ENCODE measurements around the gene GPR142. TPM values are rescaled to one million over a fixed set of nuclear protein-coding genes. Genes with fewer than 3 reads are reported as not detected.

The GPR142 gene
- total and polyA plus RNA-seq, 2 experiments from 2014 or later = not detected

DNA sequence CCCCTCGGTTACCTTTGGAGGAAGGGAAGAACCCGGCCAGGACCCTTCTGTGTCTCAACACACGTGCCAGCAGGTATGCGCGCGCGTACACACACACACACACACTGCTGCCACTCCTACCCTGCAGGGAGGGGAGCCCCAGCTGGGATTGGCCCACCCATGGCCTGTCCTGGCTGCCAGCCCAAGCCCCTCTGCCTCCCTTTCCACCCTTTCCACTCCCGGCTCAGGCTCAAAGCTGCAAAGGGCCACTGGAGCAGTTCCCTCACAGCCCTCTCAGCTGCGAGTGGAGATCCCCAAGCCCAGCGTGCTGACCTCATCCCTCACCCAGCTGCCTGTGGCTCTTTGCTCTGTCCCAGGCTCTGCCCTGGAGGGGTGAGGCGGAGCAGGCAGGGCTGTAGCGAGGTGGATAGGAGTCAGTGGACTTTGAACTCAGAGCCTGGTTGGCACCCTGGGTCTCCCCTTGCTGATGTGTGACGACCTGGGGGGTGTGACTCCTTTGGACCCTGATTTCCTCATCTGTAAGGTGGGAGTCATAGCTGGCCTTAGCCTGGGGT lies 26.8 kb upstream of the GPR142 start:
- no peak for TF ChIP-seq EZH2 (IDR thresholded peaks at IDR 0.05; ENCODE audit: insufficient read depth, poor library complexity, severe bottlenecking)
- TF ChIP-seq EZH2phosphoT487 (IDR thresholded peaks at IDR 0.05; ENCODE audit: insufficient read depth, low read depth) = no peak
- no peaks in the 10 kb centered on the region for H3K79me2 ChIP-seq (ENCODE audit: insufficient read depth)
- H3K4me2 ChIP-seq (ENCODE audit: unreplicated experiment) = no peak overlapping the region
- no peaks in the 10 kb centered on the region for H3K36me3 ChIP-seq (ENCODE audit: low read depth)
- H3K27me3 ChIP-seq (replicated peaks; ENCODE audit: insufficient read depth) = peaks cover 6% of the 10 kb centered on the region
- no peak overlapping the region for H3K4me3 ChIP-seq
- in situ Hi-C loops (cut with MboI) = no loop called here
- H3K9me2 ChIP-seq (ENCODE audit: insufficient read depth) = no peaks in the 10 kb centered on the region
- DNase-seq = no peak
- H3K9ac ChIP-seq = no peak overlapping the region
- H3K27ac ChIP-seq = no peak overlapping the region
- H3K4me1 ChIP-seq (ENCODE audit: insufficient read depth) = no peaks in the 10 kb centered on the region
- H4K20me1 ChIP-seq (ENCODE audit: insufficient read depth) = no peaks in the 10 kb centered on the region
- no peaks in the 10 kb centered on the region for H3K9me3 ChIP-seq (ENCODE audit: low read depth)
- WGBS, 2 experiments (ENCODE audit: low coverage in 1 of 2, low lambda C conversion rate in 2 of 2, missing lambda C conversion rate in 2 of 2) = 20 to 30% methylated on average over 9 to 13 of the region's 13 CpGs
- no peak overlapping the region for H2AFZ ChIP-seq
- no peaks in the 10 kb centered on the region for H3F3A ChIP-seq (ENCODE audit: insufficient read depth)

DNA sequence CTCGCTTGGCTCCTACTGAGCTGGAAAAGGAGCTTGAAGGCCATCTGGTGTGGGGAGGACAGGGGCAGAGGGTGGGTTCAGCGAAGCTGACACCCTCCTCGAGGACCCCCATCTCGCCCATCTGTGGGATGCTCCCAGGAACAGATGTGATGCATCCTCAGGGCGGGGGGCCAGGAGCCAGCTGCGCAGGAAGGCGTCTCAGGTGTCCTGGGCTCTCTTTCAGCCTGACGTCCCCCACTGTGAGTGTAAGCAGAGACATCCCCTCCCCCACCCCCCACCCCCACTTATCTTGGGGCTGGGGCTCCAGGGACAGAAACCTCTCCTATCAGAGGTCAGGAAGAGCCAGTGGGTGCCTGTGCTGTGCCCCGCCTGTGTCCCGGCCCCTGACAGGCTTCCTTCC lies 25.1 kb upstream of the GPR142 start:
- in situ Hi-C loops (cut with MboI) = no loop called here
- WGBS, 2 experiments (ENCODE audit: low coverage in 1 of 2, low lambda C conversion rate in 2 of 2, missing lambda C conversion rate in 2 of 2) = 34 to 37% methylated on average over 7 to 10 of the region's 10 CpGs
- H3K4me3 ChIP-seq = no peak overlapping the region
- H3K4me1 ChIP-seq (ENCODE audit: insufficient read depth) = no peaks in the 10 kb centered on the region
- H3K36me3 ChIP-seq (ENCODE audit: low read depth) = no peaks in the 10 kb centered on the region
- DNase-seq = no peak
- no peak overlapping the region for H3K9ac ChIP-seq
- H3K27ac ChIP-seq = no peak overlapping the region
- H3K27me3 ChIP-seq (replicated peaks; ENCODE audit: insufficient read depth) = peaks cover 6% of the 10 kb centered on the region
- no peaks in the 10 kb centered on the region for H4K20me1 ChIP-seq (ENCODE audit: insufficient read depth)
- no peaks in the 10 kb centered on the region for H3K9me3 ChIP-seq (ENCODE audit: low read depth)
- no peak overlapping the region for H2AFZ ChIP-seq
- H3K9me2 ChIP-seq (ENCODE audit: insufficient read depth) = no peaks in the 10 kb centered on the region
- no peak overlapping the region for H3K4me2 ChIP-seq (ENCODE audit: unreplicated experiment)
- TF ChIP-seq EZH2phosphoT487 (IDR thresholded peaks at IDR 0.05; ENCODE audit: insufficient read depth, low read depth) (no peak), EZH2 (IDR thresholded peaks at IDR 0.05; ENCODE audit: insufficient read depth, poor library complexity, severe bottlenecking) (no peak)
- no peaks in the 10 kb centered on the region for H3K79me2 ChIP-seq (ENCODE audit: insufficient read depth)
- no peaks in the 10 kb centered on the region for H3F3A ChIP-seq (ENCODE audit: insufficient read depth)

DNA sequence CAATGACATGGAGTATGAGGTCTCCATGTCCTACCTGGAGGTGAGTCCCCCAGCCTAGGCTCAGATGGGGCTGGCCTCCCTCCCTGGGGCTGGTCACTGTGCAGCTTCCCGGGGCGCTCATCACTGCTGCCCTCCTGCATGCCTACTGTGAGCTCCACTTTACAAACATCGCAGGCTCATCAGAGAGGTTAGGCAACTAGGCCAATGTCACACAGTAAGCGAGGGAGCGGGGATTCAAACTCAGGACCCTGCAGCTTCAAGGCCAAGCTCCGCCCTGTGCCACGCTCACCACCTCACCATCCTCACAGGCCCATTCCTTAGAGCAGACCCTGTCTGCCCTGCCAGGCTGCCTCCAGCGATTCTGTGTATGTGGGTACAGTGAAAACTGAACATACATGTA lies 24.2 kb upstream of the GPR142 start:
- Histone ChIP-seq H2AFZ (no peak overlapping the region), H3K9me2 (ENCODE audit: insufficient read depth) (no peaks in the 10 kb centered on the region), H3K79me2 (ENCODE audit: insufficient read depth) (no peaks in the 10 kb centered on the region), H3K4me2 (ENCODE audit: unreplicated experiment) (no peak overlapping the region), H3K27ac (no peak overlapping the region), H4K20me1 (ENCODE audit: insufficient read depth) (no peaks in the 10 kb centered on the region), H3F3A (ENCODE audit: insufficient read depth) (no peaks in the 10 kb centered on the region), H3K9me3 (ENCODE audit: low read depth) (no peaks in the 10 kb centered on the region), H3K36me3 (ENCODE audit: low read depth) (no peaks in the 10 kb centered on the region), H3K4me1 (ENCODE audit: insufficient read depth) (no peaks in the 10 kb centered on the region), H3K4me3 (no peak overlapping the region), H3K27me3 (replicated peaks; ENCODE audit: insufficient read depth) (no peaks in the 10 kb centered on the region; the same call in none of the 2 replicates), H3K9ac (no peak overlapping the region)
- TF ChIP-seq EZH2phosphoT487 (IDR thresholded peaks at IDR 0.05; ENCODE audit: insufficient read depth, low read depth) = no peak
- no peak for TF ChIP-seq EZH2 (IDR thresholded peaks at IDR 0.05; ENCODE audit: insufficient read depth, poor library complexity, severe bottlenecking)
- in situ Hi-C loops (cut with MboI) = no loop called here
- DNase-seq = no peak
- WGBS, 2 experiments (ENCODE audit: low coverage in 1 of 2, low lambda C conversion rate in 2 of 2, missing lambda C conversion rate in 2 of 2) = 72 to 74% methylated on average over 8 of the region's 8 CpGs

DNA sequence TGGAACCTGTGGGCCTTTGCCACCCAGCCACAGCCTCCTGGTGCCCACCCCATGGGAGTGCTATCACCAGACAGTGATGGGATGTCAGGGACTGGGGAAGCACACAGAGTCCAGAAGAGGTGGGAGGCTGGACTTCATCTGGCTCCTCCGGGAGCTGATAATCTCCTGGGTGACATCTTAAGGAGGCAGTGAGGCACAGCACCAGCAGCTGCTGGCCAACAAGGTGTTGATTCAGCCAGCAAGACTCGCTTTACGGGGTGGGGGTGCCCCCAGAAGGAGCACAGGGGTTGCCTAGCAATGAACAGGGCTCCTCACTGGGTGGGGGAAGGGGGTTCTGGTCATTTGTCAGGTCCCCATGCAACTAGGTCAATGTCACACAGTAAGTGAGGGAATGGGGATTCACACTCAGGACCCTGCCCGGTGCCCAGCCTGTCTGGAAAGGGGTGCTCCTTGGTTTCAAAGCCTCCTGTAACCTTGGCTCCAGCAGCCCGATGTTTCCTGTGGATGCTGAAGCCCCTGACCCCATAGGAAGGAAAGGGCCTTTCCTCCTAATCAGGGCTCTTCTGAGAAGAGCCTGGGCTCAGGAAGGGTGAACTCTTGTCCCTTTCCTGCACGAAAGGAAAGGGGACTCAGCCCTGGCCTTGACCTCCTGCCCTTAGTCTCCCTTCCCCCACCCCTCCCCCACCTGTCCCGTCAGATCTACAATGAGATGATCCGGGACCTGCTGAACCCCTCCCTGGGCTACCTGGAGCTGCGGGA lies 23.6 kb upstream of the GPR142 start:
- Histone ChIP-seq H3F3A (ENCODE audit: insufficient read depth) (no peaks in the 10 kb centered on the region), H3K27ac (no peak overlapping the region), H3K9me3 (ENCODE audit: low read depth) (no peaks in the 10 kb centered on the region), H3K9ac (no peak overlapping the region), H3K4me2 (ENCODE audit: unreplicated experiment) (no peak overlapping the region), H4K20me1 (ENCODE audit: insufficient read depth) (no peaks in the 10 kb centered on the region), H2AFZ (no peak overlapping the region), H3K79me2 (ENCODE audit: insufficient read depth) (no peaks in the 10 kb centered on the region), H3K4me3 (no peak overlapping the region), H3K9me2 (ENCODE audit: insufficient read depth) (no peaks in the 10 kb centered on the region), H3K27me3 (replicated peaks; ENCODE audit: insufficient read depth) (no peaks in the 10 kb centered on the region; the same call in none of the 2 replicates), H3K36me3 (ENCODE audit: low read depth) (no peaks in the 10 kb centered on the region), H3K4me1 (ENCODE audit: insufficient read depth) (no peaks in the 10 kb centered on the region)
- no peak for DNase-seq
- 18 to 20% methylated on average over 7 to 9 of the region's 9 CpGs for WGBS, 2 experiments (ENCODE audit: low coverage in 1 of 2, low lambda C conversion rate in 2 of 2, missing lambda C conversion rate in 2 of 2)
- TF ChIP-seq EZH2phosphoT487 (IDR thresholded peaks at IDR 0.05; ENCODE audit: insufficient read depth, low read depth) (no peak), EZH2 (IDR thresholded peaks at IDR 0.05; ENCODE audit: insufficient read depth, poor library complexity, severe bottlenecking) (no peak)
- in situ Hi-C loops (cut with MboI) = no loop called here
